Prostate gland (tissue), 2 donors: ENCODE measurements around the gene OVCH2.

Source experiments
- CTCF ChIP-seq, 4 experiments: fragments of 200-600 bp in 2 of 4; fragments of 450-650 bp in 2 of 4; sonication (generic) in 2 of 4; IDR thresholded peaks; 1 replicate in 3 of 4; 2 replicates in 1 of 4; pipeline ENCODE4 v1.5.1; 2016 to 2019; ENCODE audit warnings: antibody characterized with exemption in 4 of 4, mild to moderate bottlenecking in 2 of 4, moderate library complexity in 2 of 4
- POLR2A ChIP-seq: fragments of 450-650 bp; IDR thresholded peaks from one replicate; pipeline ENCODE4 v1.6.1; 2016; ENCODE audit warnings: antibody characterized with exemption, mild to moderate bottlenecking

GRCh38 chr11:7668911-7669310 lies 37.4 kb downstream of the OVCH2 start:
- TF ChIP-seq POLR2A (no peak), CTCF (IDR thresholded peaks at IDR 0.05) (no peak)
